Activated CD8-positive, alpha-beta memory T cell treated with anti-CD3 and anti-CD28 coated beads for 24 hours (primary cell): ENCODE data around the gene IL5.
A peak's percentile ranks its signal among the peaks of the same experiment; 100 is the strongest.
"Not testable (repeated sequence)": the region's sequence is repeated elsewhere in the genome, so short reads cannot be mapped to it uniquely, and the experiment has no call there.

ENCODE experiments used
- DNase-seq: peaks from one replicate; pipeline ENCODE4 v3.0.0-alpha.2; 2020

IL5 gene

GRCh38 chr5:132528866-132529634, 14.3 kb downstream of the IL5 start:
- DNase-seq: no peak

GRCh38 chr5:132528021-132528420, 15.3 kb downstream of the IL5 start:
- DNase-seq: no peak

- no peak for DNase-seq
Measured at GRCh38 chr5:132526974-132527564, 16.3 kb downstream of the IL5 start.

- DNase-seq: peak; percentile 80
Measured at GRCh38 chr5:132526290-132526973, 16.9 kb downstream of the IL5 start.

GRCh38 chr5:132525299-132525724, 18.0 kb downstream of the IL5 start:
- no peak for DNase-seq

GRCh38 chr5:132524877-132525276, 18.4 kb downstream of the IL5 start:
- DNase-seq: not testable (repeated sequence)

- not testable (repeated sequence) for DNase-seq
Measured at GRCh38 chr5:132522067-132522466, 21.3 kb downstream of the IL5 start.

GRCh38 chr5:132513618-132514336, 29.5 kb downstream of the IL5 start:
- DNase-seq: not testable (repeated sequence)

GRCh38 chr5:132510076-132510475, 33.2 kb downstream of the IL5 start:
- no peak for DNase-seq

- no peak for DNase-seq
Measured at GRCh38 chr5:132506094-132506692, 37.1 kb downstream of the IL5 start.

GRCh38 chr5:132505641-132506040, 37.7 kb downstream of the IL5 start:
- no peak for DNase-seq

- DNase-seq: no peak
Measured at GRCh38 chr5:132504746-132505145, 38.6 kb downstream of the IL5 start.

GRCh38 chr5:132503244-132503643, 40.1 kb downstream of the IL5 start:
- DNase-seq: no peak

GRCh38 chr5:132501961-132502931, 41.1 kb downstream of the IL5 start:
- no peak for DNase-seq

- DNase-seq: no peak
Measured at GRCh38 chr5:132501629-132501956, 41.7 kb downstream of the IL5 start.

GRCh38 chr5:132500931-132501628, 42.2 kb downstream of the IL5 start:
- peak; percentile 89 for DNase-seq

- DNase-seq: no peak
Measured at GRCh38 chr5:132500244-132500930, 42.9 kb downstream of the IL5 start.

- DNase-seq: no peak
Measured at GRCh38 chr5:132499440-132500243, 43.7 kb downstream of the IL5 start.

- DNase-seq: no peak
Measured at GRCh38 chr5:132498686-132499271, 44.5 kb downstream of the IL5 start.
